Hypothalamus (tissue), 51 donors: ENCODE results near the gene RTL5.

ENCODE experiments used
- DNase-seq, 51 donors: peaks; one replicate each; lab custom pipeline; 2025; lab: John Stamatoyannopoulos, UW

RTL5 gene

DNA sequence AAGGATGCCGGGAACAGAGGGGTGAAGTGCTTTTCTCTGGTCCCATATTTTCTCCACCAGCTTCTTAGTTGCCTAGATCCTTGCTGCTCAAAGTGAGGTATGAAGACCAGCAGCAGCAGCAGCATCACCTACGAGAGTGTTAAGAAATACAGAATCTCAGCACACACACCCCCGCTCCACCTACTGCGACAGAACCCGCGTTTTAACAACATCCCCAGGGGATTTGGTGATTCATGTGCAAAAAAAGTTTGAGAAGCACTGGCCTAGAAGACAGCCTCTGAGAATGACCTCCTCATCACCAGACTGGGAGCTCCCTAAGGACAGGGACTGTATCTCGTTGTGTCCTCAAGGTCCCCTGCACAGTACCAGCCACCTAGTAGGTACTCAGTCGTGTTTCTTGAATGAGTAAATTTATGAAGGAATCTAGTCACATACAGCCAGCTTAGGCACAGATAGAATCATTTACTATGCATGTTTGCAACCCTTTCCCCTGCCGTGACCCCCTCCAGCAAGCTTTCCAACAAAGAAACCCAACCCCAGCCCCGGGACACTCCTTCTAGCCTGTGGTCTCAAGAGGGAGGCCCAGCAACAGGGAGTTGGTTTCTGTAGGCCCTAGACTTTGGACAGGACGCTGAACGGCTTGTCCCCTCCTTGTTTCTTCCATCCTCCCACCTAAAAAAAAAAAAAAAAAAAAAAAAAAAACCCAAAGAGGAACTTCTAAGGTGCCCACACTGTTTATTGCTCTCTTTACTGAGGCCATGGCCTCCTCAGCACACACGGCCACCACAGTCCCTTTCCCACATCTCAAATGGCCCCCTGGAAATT, 21.5 kb downstream of the RTL5 start:
- peak in 1 of 51 donors; percentile 16 for DNase-seq

DNA sequence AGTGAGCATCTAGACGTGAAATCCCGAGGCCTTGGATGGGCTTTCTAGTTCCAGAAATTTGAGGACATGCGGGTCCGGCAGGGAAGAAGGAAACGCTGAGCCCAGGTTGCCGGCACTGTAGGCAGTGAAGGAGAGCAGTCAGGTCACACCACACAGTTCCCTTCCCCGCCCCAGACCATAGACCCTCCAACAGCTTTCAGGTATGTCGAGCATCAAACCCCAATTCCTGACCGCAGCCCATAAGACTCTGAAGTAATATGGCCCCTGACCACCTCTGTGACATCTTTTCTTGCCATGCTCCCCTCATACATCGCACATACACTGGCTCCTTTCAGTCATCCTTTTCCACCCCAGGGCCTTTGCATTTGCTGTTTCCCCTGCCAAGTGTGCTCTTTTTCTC, 23.0 kb downstream of the RTL5 start:
- DNase-seq = no peak

DNA sequence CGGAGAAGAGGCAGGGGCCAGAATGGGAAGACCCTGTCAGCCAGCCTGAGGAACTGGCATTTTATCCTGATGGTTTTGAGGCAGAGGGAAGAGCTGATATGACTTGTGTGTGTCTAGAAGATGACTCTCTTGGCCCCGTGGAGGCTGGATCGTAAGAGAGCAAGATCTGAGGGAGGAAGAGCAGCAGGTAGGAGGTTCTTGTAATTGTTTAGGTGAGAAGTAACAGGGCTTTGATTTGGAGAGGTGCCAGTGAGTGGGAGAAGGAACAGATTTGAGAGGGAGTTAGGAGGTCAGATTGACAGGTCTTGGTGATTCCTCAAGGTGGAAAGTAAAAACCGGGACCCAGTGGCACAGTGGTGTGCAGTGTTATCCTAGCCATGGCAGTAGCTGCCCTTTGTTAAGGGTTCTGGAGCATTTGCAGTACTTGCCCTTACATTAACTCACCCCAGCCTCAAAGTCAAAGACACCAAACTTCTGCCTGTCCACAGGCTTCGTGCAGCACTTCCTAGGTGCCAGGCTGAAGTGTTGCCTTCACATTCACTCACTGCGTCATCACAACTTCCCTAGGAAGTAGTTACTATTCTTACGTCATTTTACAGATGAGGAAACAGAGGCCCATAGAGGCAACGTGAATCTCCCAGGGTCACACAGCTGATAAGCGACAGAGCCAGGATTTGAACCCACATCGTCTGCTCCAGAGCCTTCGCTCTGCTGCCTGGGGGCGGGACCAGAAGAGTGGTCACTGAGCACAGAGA, 23.7 kb downstream of the RTL5 start:
- DNase-seq = peak in 1 of 51 donors; percentile 25

DNA sequence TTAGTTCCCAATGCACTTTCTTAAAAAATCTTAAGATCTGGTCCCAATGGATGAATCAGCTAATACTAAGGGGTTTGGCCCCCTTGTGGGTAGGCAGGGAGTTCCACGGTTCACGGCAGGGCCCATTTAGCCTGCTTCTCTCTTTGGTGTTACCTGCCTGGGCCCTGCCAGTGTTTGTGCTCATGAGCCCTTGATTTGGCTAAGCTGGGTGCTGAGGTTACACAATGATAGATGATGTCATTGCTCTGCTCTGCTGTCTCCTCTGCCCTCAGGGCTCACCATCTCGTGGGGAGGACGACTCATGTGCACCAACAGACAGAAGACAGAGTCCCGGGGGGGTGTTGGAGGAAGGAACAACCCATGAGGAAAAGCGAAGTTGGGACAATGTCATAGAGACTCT, 24.4 kb downstream of the RTL5 start:
- DNase-seq = no peak

DNA sequence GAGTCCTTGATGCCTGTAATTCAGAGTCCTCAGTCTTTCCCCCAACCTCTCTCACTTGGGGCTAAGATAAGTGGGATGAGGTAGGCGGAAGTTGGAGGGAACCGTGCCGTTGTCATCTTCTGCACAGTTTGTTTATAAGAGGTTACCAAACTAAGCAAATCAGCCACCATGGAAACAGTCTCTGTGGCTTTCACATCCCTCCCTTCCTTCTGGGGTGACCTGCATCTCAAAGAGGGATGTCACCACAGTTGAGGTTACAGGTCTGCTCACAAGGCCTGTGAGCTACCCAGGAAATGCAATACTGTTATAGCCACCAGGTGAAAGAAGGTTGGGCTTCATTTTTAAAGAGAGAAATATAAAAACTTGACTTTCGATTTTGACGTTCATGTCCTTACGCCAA, 26.3 kb downstream of the RTL5 start:
- no peak for DNase-seq

DNA sequence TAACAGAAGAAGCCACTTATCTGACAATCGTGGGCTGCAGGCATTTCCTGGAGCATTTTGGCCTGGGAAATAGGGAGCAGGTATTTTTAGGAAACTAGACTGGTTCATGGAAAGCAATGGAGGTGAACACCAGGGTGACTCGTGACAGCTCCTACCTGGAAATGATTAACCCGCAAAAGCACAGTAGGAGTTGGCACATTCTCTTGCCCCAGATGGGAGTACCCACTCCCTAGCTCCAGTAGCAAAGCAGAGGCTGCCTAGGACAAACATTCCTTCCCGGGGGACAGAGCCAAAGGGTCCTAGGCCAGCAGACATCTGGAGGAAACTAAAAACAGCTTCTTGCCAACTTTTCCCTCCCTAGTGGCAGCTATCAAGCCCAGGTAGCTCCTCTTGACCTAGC, 29.0 kb downstream of the RTL5 start:
- no peak for DNase-seq

DNA sequence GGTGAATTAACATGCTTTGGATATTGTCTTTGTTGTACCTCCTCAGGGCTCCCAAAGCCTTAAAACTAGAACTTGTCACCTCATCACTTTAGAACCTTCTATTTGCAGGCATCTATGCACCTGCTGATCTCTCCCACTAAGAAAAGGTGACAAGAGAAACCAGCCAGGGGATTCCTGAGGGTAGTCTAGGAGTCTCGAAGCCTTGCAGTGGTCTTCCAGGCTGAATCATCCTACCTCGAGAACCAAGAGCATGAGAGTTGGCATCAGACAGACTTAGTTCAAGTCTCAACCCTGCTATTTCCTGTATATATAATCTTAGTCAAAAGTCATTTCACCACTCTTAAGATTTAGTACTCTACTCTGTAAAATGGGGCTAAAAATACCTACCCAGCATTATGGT, 29.6 kb downstream of the RTL5 start:
- DNase-seq = no peak

DNA sequence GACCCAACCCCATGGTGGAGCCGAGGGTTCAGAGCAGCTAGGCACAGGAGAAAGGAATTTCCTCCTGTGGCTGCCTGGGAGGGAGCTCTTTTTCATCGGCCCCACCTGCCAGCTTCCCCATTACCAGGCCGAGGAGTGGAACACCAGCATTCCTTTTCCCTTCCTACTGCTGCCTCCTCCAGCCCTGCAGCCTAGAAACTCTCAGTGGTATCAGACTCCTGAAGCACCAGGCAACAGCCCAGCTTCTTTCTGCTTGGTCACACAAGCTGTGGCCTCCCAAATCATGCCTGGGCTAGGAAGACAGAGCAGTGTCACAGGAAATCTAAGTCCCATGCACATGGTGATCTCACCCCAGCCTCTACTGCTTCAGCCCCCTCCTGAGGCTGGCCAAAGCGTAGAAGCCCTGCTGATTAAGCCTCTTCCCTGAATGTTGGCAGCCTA, 30.1 kb downstream of the RTL5 start:
- no peak for DNase-seq

DNA sequence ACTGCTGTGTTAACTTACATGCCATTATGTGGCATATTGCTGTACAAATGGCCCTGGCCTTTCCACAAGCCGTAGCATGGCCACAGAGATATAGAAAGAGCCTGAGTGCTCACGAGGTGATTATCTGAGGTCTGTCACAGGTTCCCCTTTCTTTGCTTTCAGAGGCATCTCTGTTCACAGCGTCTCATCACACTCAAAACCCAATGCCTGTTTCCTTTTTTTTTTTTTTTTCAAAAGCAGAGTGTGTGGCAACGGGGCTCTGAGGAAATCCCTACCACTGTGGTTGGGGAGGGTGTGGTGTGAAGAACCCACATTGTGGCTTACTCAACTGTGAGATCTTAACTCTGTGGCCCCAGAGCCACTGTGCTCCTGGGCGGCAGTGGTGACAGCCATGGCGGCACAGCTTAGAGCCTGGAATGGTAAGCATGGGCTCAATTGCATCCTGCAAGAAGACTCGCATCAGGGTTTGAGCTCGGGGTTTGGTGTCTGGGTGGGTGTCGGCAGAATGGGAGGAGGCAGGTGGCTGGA, 30.8 kb downstream of the RTL5 start:
- DNase-seq = peak in 1 of 51 donors; percentile 2

DNA sequence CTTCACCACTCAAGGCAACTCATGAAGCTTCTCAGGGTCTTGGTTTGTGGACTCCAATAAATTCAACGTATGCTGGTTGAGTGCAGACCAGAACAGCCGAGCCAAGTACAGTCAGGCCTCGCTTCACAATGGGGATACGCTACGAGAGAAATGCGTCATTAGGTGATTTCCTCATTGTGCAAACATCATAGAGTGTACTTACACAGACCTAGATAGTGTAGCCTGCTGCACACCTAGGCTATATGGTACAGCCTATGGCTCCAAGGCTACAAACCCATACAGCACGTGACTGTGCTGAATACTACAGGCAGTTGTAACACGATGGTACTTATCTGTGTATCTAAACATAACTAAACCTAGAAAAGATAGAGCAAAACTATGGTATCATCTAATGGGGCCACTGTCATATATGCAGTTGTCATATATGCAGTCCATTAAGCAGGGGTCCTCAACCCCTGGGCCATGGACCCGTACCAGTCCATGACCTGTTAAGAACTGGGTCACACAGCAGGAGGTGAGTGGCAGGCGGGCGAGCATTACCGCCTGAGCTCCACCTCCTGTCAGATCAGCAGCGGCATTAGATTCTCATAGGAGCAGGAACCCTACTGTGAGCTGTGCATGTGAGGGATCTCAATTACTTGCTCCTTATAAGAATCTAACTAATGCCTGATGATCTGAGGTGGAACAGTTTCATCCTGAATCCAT, 31.5 kb downstream of the RTL5 start:
- DNase-seq = no peak

DNA sequence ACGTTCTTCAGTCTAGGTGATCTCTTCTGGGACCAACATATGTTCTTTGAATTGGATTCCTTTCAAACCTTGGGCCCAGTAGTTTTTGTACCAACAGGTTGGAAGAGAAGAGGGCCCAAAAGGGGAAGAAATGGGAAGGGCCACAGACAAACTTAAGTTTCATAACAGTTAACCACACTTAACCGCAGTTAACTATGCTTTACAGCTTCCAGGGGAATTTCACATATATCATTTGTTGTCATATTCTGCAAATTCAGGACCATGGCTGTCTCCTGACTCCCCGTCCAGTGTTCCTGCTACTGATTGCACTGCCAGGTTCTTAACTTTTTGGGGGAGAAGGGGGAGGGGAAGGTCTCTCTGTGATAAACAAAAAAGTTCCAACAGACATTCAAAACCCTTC, 34.6 kb downstream of the RTL5 start:
- DNase-seq = no peak

DNA sequence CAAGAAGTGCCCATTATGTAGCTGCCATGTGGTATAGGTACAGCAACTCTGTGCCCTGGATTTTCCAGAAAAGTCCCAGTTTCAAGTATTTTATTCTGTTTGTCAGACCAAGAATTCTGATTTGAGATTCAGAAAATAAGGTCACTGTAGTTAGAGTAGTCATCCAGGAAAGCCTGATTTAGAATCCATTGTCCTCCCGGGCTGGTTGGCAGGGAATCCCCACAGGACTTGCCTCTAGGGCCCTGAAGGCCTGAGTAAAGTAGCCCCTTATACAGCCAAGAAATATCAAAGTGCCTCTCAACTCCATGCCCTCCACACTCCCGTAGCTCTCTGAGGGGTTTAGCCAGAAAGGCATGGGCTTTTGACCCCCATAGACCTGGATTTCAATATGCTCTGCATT, 36.3 kb downstream of the RTL5 start:
- DNase-seq = no peak

DNA sequence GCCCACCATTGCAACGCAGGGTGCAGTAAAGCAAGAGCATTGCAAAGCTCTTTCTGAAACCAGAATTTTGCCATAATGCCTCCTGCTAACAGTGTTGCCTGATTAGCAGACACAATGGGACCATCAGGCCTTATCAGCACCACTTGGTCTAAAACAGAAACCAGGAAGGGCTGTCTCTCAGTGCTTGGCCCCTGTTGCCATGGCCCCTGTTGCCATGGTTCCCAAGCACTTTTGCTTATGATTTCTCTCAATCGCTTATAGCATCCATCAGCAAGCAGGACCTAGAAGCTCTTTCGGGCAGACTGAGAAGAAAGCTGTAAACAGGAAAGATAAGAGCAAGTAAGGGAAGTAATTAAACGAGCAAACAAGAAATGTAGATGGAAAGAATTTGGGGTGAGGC, 36.8 kb downstream of the RTL5 start:
- DNase-seq = peak in 13 of 51 donors; percentile 1 to 19 (median 6)

DNA sequence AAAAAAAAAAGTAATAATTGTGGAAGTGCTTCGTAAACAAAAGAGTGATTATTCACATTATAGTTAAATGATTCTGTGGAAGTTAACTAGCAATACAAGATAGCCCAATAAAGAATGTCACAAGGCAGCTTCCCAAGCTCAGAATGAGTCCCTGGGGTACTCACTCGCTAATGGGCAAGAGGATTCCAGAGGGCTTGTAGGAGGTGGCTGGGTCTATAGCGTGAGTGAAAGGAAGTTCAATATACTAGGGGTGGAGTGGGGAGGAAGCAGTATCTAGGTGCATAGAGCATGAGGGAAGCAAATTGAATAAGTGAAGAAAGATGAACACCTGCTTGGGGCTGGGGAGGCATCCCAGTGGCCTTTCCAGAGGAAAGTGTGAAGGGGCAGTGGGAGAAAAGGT, 42.5 kb downstream of the RTL5 start:
- DNase-seq = no peak

DNA sequence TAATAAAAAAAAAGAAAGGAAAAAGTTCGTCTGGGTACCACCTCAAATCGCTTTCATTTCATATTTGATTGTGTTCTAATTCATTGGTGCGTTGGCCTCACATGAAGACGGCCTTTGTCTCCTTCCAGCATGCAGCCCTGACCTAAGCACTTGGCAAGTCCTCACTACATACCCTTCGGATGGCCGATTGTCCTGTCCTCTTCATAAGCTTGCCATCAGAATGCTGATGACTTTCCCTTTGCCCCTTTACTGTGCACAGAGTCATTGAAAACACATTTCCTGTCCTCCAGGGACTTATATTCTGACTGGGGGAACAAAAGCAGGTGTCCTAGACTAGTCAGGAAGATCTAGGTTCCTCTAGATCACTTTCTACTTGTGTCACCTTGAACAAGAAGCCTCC, 43.0 kb downstream of the RTL5 start:
- DNase-seq = peak in 1 of 51 donors; percentile 10

DNA sequence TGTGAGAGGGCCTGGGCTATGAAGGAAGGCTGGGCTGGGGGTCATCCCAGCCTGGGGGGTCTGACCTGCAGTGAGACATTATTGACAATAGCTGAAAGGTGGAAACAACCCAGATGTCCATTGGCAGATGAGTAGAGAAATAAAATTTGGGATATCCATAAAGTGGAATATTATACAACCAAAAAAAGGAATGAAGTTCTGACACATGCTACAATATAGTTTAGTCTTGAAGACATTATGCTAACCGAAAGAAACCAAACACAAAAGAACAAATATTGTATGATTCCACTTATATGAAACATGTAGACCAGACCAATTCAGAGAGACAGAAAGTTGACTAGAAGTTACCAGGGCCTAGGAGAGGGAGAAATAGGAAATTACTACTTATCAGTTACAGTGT, 44.7 kb downstream of the RTL5 start:
- DNase-seq = no peak

DNA sequence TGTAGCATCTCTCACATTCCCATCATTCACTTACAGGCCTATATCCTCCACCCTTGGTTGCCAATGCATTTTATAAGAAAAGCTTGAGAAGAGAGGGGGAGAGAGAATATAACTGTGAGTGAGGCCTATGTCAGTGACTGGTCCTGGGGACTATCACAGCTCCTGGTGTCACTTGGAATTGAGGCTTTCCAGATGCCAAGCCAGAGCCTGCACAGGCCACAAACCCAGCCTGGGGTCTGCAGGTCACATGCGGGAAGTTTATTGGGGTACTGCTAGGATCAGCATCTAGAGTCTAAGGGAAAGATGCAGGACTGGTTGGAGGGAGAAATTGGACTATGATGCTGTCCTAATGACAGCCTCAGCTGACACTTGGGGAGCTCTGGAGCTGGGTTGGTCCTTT, 47.6 kb downstream of the RTL5 start:
- no peak for DNase-seq

DNA sequence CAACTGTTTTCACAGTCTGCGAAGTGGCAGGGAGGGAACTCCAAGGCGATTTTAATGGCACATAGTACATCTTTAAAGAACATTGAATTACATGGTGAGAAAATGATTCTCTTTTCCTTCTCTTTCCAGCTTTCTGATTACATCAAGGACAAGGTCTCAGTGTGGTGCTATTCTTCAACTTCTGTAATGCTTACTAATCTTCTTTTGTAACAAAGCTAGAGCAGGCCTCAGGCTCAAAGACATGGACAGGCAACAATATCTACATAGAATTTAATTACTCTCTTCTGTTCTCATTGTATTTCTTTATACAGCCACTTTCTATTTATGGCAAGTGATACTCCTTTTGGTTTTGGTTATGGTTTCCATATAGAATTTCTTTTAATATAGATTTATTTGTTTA, 48.4 kb downstream of the RTL5 start:
- no peak for DNase-seq

DNA sequence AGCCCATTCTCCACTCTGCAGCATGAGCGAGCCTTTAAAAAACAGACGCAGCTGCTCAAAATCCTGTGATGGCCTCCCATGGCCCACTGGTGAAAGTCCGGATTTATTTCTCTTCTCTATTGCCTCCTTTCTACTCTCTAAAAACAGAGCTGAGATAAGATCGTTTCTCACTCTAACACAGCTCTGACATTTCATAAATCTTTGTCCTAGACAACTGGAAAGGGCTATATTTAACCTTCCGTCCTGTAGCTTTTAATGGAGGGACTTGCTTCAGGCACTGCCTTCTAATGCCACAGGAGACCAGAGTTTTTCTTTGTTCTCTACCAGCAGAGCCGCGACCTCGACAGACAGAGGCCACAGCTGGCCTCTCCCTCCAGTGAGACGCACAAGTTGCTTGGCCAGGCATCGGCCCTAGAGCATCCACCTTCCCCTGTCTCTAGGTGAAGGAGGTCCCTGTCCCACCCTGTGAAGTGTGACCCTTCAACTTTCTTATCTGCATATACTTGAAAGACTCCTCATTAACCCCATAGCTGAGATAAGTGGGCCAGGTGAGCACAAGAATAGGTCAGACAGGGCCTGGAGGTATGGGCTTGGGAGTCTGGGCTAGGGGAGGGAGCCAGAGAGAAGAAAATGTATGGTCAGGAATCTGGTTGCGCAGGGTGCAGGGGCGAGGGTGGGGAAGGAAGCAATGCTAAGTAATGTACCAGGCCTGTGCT, 50.0 kb downstream of the RTL5 start:
- DNase-seq = no peak

DNA sequence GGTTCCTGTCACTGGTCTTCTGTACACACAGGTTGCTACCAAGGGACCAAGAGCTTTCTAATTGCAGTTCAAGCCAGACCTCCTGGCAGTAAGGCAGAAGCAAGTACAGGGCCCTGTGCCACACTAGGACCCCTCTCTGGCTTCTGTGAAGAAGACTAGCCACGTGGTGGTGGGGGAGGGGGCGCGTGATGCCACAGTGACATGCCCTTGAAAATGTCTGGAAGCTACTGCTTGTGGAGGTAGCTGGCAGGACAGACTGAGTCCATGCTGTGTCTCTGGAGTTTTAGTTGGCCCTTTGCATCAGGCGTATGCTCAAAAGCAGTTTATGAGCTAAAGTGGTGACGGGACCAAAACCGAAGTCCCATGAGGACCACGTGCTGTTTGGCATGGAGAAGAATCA, 50.9 kb downstream of the RTL5 start:
- no peak for DNase-seq

DNA sequence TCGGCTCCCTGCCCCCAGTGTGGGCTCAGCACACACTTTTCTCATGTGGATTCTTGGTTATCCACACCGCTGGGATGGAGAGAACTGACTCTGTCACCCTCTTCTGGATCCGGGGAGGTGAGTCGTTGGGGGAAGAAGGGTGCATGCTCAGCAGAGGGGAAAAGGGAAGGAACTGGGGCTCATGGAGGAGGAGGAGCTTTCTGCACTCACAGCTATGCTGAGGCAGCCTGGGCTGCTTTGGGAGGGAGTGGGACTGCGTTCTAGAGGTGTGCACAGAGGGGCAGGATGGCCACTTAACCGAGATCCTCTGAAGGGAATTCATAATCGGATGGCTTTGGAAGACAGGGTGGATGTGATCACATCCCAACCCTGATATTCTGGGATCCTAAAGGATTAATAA, 51.6 kb downstream of the RTL5 start:
- DNase-seq = no peak
